ENCODE results near the gene PLBD1. TPM values are rescaled to one million over a fixed set of nuclear protein-coding genes. Genes with fewer than 3 reads are reported as not detected.

Gene PLBD1
- total RNA-seq, 2 experiments from 2014 or later = 0.54 to 0.61 TPM

DNA sequence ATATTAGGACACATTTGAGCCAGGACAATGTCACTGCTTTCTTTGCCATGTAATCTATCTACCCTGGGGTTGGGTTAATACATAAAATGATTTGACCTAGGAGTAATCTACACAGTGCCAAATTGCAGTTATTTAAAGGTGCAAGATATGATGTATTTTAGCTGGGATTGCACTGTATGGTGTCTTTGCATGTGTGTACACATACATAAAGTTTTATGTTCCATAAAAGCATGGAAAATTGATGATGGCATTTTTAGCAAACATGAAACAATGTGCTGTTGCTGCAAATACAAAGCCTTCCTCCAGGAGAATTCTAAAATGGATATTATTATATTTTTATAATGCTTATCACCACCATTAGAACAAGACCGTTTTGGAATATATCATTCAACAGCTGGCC, 24.0 kb upstream of the PLBD1 start:
- ChIA-PET CTCF (ENCODE audit: unreplicated experiment) (interaction anchor here (0.6 to 0.7 kb wide), 2 partner anchors 14 to 702 kb away, joined by 3 to 4 read pairs; no protein-coding TSS in a partner anchor), POLR2A (interaction anchor here (0.7 to 2.0 kb wide), 3 partner anchors 9 to 18 kb away, joined by 3 to 10 read pairs (median 3); no protein-coding TSS in a partner anchor)
- Histone ChIP-seq H3K4me1 (ENCODE audit: insufficient read depth, low read length, poor library complexity, severe bottlenecking) (peaks cover 19% of the 10 kb centered on the region), H3K36me3 (ENCODE audit: insufficient read depth, low read length) (peaks cover 5% of the 10 kb centered on the region), H3K79me2 (ENCODE audit: insufficient read depth, low read depth, low read length) (no peaks in the 10 kb centered on the region), H3K9me2 (ENCODE audit: insufficient read depth, low read length) (no peaks in the 10 kb centered on the region), H3K4me2 (ENCODE audit: low read length) (peak overlapping the region; percentile 15; the same call in 1 of the 2 replicates), H3K9me3 (ENCODE audit: low read length) (no peaks in the 10 kb centered on the region), H3K4me3 (ENCODE audit: low read depth, low read length, poor library complexity, severe bottlenecking) (no peak overlapping the region), H2AFZ (ENCODE audit: low read length) (peak overlapping the region; percentile 80; the same call in 1 of the 2 replicates), H4K20me1 (ENCODE audit: insufficient read depth, low read length) (no peaks in the 10 kb centered on the region), H3K27ac (ENCODE audit: low read depth, low read length, poor library complexity, severe bottlenecking) (no peak overlapping the region)
- TF ChIP-seq, protein P1, sequence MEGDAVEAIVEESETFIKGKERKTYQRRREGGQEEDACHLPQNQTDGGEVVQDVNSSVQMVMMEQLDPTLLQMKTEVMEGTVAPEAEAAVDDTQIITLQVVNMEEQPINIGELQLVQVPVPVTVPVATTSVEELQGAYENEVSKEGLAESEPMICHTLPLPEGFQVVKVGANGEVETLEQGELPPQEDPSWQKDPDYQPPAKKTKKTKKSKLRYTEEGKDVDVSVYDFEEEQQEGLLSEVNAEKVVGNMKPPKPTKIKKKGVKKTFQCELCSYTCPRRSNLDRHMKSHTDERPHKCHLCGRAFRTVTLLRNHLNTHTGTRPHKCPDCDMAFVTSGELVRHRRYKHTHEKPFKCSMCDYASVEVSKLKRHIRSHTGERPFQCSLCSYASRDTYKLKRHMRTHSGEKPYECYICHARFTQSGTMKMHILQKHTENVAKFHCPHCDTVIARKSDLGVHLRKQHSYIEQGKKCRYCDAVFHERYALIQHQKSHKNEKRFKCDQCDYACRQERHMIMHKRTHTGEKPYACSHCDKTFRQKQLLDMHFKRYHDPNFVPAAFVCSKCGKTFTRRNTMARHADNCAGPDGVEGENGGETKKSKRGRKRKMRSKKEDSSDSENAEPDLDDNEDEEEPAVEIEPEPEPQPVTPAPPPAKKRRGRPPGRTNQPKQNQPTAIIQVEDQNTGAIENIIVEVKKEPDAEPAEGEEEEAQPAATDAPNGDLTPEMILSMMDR (conservative IDR thresholded peaks at IDR 0.05; ENCODE audit: low read length) = no peak
- DNase-seq (ENCODE audit: low spot score) = no peak
- no TSS peak for BruUV-seq (replicated peaks)
- intact Hi-C loops (cut with micrococcal nuclease; ENCODE audit: unreplicated experiment) = no loop called here

DNA sequence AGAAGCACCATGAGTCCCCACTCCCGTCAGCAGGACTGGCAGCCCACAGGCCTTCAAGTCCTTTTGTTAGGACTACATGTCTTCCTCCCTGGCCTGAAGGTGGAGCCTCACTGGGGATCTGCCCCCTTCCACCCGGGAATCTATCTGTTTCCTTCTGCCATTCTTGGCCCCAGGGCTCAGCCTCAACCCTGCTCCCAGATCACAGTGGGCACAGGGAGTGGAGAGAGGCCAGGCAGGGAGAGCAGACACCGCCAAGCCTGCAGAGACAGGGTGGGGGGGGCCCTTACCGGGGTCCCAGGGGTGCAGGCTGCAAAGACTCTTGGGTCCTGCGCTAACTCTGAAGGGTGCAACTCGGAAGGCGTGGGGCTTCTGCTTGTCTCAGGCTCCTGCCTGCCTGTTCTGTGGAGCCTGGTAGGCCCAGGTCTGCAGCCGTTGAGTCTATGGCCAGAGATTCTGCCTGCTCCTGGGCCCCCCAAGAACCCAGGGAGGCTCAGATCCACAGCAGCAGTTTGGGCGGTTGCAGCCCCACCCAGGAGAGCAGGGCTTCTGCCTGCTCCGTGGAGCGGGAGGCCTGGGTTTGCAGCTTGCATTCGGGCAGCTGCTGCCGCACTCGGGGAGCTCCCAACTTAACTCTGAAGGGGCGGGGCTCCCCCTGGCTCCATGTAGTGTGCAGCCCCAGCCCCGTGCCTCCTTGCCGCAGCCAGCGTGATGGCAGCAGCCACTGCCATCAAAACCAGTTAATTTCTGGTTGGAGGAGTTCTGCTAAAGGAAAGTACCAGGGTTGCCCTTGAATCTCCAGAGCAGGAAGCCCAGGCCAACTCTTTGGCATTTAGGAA, 21.7 kb upstream of the PLBD1 start:
- H3K4me3 ChIP-seq (ENCODE audit: low read depth, low read length, poor library complexity, severe bottlenecking) = no peak overlapping the region
- POLR2A ChIA-PET = interaction anchor here (0.6 kb wide), 1 partner anchor 9 kb away, joined by 3 read pairs; no protein-coding TSS in a partner anchor

More for the DNA sequence above, 21.7 kb upstream of the PLBD1 start:
- no peaks in the 10 kb centered on the region for H3K9me2 ChIP-seq (ENCODE audit: insufficient read depth, low read length)
- no peak overlapping the region for H2AFZ ChIP-seq (ENCODE audit: low read length)
- H3K9me3 ChIP-seq (ENCODE audit: low read length) = no peaks in the 10 kb centered on the region
- no peak overlapping the region for H3K4me2 ChIP-seq (ENCODE audit: low read length)
- BruUV-seq (replicated peaks) = no TSS peak
- no peaks in the 10 kb centered on the region for H3K79me2 ChIP-seq (ENCODE audit: insufficient read depth, low read depth, low read length)
- no peak for DNase-seq (ENCODE audit: low spot score)
- intact Hi-C loops (cut with micrococcal nuclease; ENCODE audit: unreplicated experiment) = no loop called here
- no peaks in the 10 kb centered on the region for H4K20me1 ChIP-seq (ENCODE audit: insufficient read depth, low read length)
- peaks cover 19% of the 10 kb centered on the region for H3K4me1 ChIP-seq (ENCODE audit: insufficient read depth, low read length, poor library complexity, severe bottlenecking)
- CTCF ChIA-PET (ENCODE audit: unreplicated experiment) = no interaction called here
- no peak overlapping the region for H3K27ac ChIP-seq (ENCODE audit: low read depth, low read length, poor library complexity, severe bottlenecking)
- TF ChIP-seq, protein P1 (conservative IDR thresholded peaks at IDR 0.05; ENCODE audit: low read length) = no peak
- TF ChIP-seq EZH2phosphoT487 (IDR thresholded peaks at IDR 0.05; ENCODE audit: borderline replicate concordance, low read depth, low read length) = no peak
- H3K36me3 ChIP-seq (ENCODE audit: insufficient read depth, low read length) = peaks cover 5% of the 10 kb centered on the region
